GM10266 (cell line): ENCODE data around the gene TPGS1.

Experiments used
- DNase-seq: peaks from one replicate; pipeline ENCODE4 v3.0.0; 2012; ENCODE audit errors: extremely low spot score
- CTCF ChIP-seq: IDR thresholded peaks from 2 replicates; pipeline ENCODE4 v1.5.1; 2012; ENCODE audit warnings: mild to moderate bottlenecking, low read depth; ENCODE audit not compliant: control insufficient read depth, insufficient read depth; ENCODE audit errors: missing control alignments

The TPGS1 gene

GRCh38 chr19:542173-542866 lies 35.0 kb downstream of the TPGS1 start:
- no peak for TF ChIP-seq CTCF
- no peak for DNase-seq

- TF ChIP-seq CTCF, result no peak
- no peak for DNase-seq
Observed at GRCh38 chr19:543910-544608, 36.8 kb downstream of the TPGS1 start, which contains the start of gene GZMM. GZMM (plus strand) TSS chr19:544053; CDS start chr19:544072, 19 bp downstream.

- no peak for DNase-seq
- TF ChIP-seq CTCF, result no peak
Observed at GRCh38 chr19:547117-547516, 39.8 kb downstream of the TPGS1 start.

- no peak for TF ChIP-seq CTCF
- no peak for DNase-seq
Observed at GRCh38 chr19:547836-548720, 40.8 kb downstream of the TPGS1 start.

GRCh38 chr19:548886-549830 lies 41.9 kb downstream of the TPGS1 start:
- DNase-seq, result no peak
- no peak for TF ChIP-seq CTCF

- no peak for TF ChIP-seq CTCF
- DNase-seq, result no peak
Observed at GRCh38 chr19:554817-555216, 47.5 kb downstream of the TPGS1 start.
